Stimulated activated CD4-positive, alpha-beta T cell treated with anti-CD3 and anti-CD28 coated beads, Interleukin-4, amount 100 ng/mL, for 4 hours (primary cell): ENCODE data around the gene SFXN2.
"Not testable (repeated sequence)": the region's sequence is repeated elsewhere in the genome, so short reads cannot be mapped to it uniquely, and the experiment has no call there.

Source experiments
- DNase-seq, 2 experiments: peaks; one replicate each; pipeline ENCODE4 v3.0.0-alpha.2; 2020

Gene SFXN2

DNA sequence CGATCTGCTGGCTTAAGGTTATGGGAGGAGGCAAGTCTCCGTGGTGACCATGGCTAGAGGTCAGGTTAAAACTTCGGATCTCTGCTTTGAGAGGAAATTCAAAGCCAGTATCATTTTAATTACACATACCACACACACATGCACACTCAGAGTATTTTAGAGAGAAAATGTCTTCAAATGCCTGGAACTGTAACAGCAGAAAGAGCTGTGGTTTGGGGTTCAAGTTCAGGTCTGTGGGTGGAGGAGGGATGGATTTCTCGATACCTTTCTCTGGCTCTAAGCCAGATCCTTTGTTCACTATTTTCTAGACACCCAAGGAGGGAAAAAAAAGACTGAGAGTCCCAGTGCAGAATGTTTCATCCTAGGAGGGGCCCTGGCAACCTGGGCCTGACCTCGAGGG lies 32.7 kb upstream of the SFXN2 start:
- DNase-seq = no peak

DNA sequence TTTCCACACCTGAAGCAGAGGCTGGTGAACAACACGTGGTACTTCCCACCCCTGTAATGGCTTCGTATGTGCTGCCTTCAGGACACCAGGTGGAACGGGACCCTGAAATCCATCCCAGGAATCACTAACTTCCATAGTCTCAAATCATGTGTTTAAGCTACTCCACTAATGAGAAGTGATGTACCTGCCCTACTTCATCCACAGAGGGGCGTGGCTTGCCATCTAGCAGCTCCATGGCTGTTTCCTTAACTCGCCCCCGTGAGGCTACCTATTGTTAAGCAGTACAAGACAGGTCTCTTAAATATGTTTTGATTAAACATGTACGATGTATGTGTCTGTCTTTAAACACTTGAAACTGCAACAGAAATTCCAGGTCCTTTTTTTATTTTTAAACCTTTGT lies 32.0 kb upstream of the SFXN2 start:
- peak in 1 of 2 experiments; percentile 13 for DNase-seq

DNA sequence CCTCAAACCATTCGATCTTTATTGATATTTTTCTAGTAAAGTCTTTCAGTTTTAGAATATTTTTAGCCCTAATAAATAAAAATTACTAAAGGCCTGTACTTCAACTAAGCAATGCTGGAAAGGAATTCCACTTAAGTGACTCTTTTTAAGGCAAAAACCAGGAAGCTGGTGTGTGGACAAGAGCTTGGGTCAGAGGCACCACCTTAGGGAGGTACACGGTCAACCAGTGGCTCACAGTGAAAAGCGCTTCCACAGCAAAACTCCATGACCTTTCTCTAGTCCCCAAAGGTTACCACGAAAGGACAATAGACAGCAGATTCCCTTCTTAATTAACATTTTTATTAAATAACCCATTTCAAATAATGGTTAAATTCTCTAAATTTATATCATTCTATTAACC lies 31.5 kb upstream of the SFXN2 start:
- no peak for DNase-seq

DNA sequence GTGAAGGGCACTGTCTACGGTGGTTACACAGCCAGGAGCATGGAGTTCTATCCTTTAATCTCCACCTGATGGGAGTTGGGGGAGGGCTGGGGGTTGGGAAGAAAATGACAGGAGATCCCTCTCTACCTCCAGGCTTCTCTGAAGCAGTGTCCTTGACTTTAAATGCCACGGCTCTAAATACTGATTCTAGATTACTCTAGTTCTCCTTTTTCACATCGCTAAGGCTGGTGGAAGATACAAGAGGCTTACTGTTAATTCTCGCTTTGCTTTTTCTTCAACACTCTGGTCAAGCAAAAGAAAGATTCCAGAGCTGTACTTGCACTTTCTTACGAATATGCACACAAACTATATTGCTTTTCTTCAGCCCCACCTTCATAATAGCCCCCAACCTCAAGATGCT lies 30.7 kb upstream of the SFXN2 start:
- DNase-seq = no peak

DNA sequence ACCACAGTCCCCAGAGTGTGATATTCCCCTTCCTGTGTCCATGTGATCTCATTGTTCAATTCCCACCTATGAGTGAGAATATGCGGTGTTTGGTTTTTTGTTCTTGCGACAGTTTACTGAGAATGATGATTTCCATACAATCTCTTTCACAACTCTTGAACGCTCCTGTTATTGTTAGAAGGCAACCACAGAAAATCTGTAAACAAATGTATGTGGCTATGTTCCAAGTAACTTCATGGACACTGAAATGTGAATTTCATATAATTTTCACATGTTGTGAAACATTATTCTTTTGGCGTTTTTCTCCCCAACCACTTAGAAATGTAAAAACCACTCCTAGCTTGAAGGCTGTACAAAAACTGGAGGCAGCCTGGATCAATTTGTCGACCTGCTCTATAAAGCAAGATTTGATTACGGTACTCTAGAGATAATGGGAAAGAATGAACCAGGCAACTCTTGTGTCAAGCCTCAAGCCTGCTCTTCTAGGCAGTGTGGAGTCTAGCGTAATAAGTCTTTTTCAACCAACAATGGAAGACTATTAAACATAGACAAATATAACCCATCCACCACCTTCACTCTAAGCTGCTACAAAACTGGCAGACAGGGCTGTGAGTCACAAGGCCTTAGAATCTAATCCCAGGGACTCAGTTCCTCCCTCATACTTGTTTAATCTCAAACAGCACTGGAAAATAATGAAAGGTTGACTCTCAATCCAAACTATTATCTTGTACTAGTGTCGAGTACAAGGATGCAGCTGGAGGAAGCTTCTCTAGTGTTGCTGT lies 23.0 kb upstream of the SFXN2 start:
- DNase-seq = no peak

GRCh38 chr10:102695401-102695800 lies 19.0 kb upstream of the SFXN2 start:
- not testable (repeated sequence) for DNase-seq

DNA sequence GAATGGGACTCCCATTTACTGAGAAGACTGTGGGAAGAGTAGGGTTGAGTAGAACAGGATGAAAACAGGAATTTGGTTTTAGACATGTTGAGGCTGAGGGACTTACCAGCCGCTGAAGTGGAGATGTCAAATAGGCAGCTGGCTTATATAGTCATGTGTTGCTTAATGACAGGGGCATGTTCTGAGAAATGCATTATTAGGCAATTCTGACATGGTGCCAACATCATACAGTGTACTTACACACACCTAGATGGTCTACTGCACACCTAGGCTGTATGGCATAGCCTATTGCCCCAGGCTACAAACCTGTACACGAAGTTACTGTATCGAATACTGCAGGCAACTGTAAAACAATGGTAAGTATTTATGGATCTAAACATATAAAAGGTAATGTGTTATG lies 17.7 kb upstream of the SFXN2 start:
- DNase-seq = no peak

GRCh38 chr10:102698894-102699293 lies 15.5 kb upstream of the SFXN2 start:
- no peak for DNase-seq

DNA sequence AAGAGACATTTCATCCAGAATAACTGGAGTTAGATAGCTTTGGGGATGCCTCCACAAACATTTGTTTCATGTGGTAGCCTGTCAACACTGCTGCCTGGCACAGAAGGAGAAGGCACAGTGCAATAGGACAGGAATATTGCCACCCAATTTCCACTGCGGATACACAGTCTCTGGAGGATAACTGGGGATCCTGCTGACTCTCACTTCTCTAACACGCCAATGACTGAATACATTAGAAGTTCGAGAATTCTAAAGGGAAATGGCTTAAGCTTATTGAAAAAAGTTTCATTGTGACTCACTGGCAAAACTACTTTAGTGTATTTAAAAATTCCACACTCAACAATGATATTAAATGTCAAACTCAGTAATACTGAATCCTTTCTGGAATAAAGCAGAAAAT lies 13.2 kb upstream of the SFXN2 start:
- no peak for DNase-seq

- DNase-seq = no peak
Measured at GRCh38 chr10:102701796-102702195, 12.6 kb upstream of the SFXN2 start.

GRCh38 chr10:102702742-102703141 lies 11.7 kb upstream of the SFXN2 start:
- DNase-seq = no peak

- DNase-seq = no peak
Measured at GRCh38 chr10:102704915-102705314, 9.5 kb upstream of the SFXN2 start.

DNA sequence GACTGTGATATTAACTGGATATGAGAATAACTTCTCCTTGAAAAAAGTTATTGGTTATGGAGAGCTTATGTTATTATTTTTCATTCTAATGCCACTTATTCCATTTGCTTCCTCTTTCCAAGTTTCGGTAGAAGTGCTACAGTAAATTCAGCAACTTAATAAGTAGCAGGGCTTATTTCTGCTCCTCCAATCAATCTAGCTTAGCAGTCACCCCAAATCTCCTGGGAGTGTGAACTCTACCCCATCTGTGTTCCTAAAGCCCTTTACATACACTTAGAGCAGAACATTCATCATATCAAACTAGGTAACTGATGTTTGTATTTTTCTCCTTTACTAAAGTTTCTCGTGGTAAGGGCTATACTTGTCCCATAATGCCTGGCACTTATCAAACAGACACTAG lies 8.9 kb upstream of the SFXN2 start:
- no peak for DNase-seq

DNA sequence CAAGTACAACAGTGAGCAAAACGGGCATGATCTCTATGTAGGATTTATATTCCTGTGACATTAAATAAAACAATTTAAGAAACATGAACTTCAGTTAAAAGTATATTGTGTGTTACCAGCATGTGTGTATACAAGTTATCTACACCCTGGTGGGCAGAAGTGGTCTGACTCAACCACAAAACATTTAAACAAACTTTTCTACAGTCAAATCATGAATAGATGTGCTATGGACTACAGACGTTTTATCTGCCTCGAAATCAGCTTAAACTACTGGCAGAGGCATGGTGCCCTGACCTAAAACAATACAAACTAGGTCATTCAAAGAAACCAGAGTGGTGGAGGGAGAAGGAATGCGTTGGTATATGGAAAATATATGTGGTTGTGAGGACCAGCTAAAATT lies 3.8 kb upstream of the SFXN2 start:
- DNase-seq = no peak

- no peak for DNase-seq
Measured at GRCh38 chr10:102712089-102712488, 2.3 kb upstream of the SFXN2 start.

DNA sequence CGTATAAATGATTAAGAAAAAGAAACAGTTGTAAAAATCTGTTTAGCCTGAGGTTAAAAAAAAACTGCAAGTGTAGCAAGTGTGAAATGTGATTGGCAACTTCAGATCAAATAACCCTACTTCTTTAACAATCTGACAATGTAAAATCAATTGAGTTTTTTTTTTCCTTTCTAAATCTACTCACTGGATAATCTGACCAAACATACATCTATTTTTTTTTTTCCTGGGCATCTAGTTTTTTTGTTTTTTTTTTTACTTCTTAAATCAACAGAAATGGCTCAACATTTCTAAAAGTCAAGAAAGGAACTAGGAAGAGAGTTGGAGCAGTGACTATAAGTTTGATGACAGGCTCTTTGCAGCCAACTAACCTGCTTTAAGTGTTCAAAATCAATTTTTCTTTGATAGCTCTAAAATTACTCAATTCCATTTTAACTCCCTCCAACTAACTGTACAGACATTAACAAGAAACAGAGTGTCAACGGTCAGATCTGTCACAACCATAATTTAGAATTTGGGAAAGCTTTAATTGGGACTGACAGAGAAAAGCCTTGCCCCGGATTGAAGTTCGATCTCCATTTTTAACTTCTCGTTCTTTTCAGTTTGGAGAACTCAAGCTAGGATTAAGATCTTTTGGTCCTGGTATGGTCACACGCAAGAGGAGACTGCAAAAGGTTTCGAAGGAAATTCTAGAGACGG lies 1.4 kb upstream of the SFXN2 start:
- no peak for DNase-seq

DNA sequence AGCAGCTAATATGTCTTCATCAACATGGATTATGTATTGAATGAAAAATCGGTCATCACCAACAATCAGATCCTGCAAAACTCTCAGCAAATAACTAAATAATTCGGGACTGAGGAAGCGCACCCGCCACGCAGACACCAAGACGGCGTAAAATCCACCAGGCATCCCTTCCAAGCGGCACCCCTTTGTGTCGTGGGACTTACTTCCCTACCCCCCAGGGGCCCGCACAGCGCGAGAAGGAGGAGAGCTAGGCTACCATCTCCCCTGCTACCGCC lies 960 bp upstream of the SFXN2 start:
- peak in 1 of 2 experiments; percentile 44 for DNase-seq

GRCh38 chr10:102713814-102714620 lies 419 bp upstream of the SFXN2 start, which contains the start of gene ARL3:
Gene ARL3, minus strand, starts transcription at chr10:102714397. Its CDS starts 122 bp downstream, at chr10:102714275.
- DNase-seq = peak; percentile 96 to 97

DNA sequence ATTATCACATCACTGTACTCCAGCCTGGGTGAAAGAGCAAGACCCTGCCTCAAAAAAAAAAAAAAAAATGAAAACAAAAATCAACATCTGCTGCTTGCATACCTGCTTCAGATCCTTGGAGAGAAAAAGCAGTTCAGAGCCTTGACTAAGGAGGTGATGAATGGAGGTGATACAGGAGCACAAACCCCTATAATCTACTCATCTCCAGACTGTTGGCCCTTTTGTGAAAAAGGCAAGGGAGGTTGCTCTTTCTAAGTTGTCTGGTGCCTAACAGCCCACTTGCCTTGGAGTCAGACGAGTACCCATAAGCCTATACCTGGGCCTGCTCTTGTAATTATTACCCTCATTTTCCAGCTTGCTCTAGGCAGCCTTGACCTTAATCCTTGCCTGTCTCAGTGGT lies 1.4 kb downstream of the SFXN2 start:
- no peak for DNase-seq

- DNase-seq = not testable (repeated sequence)
Measured at GRCh38 chr10:102716900-102717565, 2.6 kb downstream of the SFXN2 start.

- no peak for DNase-seq
Measured at GRCh38 chr10:102718220-102718619, 3.8 kb downstream of the SFXN2 start.

DNA sequence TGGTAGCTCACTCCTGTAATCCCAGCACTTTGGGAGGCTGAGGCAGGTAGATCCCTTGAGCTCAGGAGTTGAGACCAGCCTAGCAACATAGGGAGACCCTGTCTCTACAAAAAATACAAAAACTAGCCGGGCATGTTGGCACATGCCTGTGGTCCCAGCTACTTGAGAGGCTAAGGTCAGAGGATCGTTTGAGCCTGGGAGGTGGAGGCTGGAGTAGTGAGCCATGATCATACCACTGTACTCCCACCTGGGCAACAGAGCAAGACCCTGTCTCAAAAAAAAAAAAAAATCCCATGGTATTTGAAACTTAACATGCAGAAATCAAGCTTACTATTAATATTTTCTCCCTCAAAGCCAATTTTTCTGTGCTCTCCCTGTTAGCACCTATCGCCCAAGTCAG lies 5.9 kb downstream of the SFXN2 start:
- no peak for DNase-seq

DNA sequence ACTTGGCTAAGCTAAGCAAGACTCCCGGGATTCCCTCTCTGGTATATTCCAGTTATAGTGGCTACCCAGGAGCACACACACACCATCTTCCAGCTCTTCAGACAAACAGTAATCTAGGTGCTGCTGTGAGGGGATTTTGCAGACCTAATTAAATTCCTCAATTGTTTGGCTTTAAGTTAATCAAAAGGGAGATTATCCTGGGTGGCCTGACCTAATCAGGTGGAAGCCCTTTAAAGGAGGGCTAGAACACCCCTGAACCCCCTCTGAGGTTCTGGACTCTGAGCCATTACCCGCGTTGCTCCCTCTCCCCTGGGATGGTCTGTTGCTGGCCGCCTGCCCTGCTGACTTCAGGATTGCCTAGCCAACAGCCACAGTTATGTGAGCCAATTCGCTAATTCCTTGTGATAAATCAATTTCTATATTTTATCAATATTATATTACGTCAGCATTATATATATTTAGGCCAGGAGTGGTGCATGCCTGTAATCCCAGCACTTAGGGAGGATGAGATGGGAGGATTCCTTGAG lies 6.4 kb downstream of the SFXN2 start:
- no peak for DNase-seq
